ENCODE measurements around the gene MYO15B.
A peak's percentile ranks its signal among the peaks of the same experiment; 100 is the strongest.

The MYO15B gene

GRCh38 chr17:75622771-75623273, 35.2 kb downstream of the MYO15B start:
- no peak for DNase-seq (ENCODE audit: low read depth in 1 of 2, low spot score in 1 of 2)

DNA sequence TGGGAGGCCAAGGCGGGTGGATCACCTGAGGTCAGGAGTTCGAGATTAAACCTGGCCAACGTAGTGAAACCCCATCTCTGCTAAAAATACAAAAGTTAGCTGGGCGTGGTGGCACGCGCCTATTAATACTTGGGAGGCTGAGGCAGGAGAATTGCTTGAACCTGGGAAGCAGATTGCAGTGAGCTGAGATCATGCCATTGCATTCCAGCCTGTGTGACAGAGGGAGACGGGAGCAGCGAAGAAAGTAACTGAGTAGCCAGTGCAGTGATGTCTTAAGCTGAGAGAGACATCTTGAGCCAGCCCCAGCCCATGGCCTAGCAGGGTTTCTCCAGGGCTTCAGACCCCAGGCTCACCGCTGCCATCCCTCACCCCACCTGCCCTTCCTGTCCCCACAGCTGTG, 35.8 kb downstream of the MYO15B start:
- DNase-seq (ENCODE audit: low read depth in 1 of 2, low spot score in 1 of 2) = no peak

GRCh38 chr17:75624021-75624420, 36.4 kb downstream of the MYO15B start:
- no peak for DNase-seq (ENCODE audit: low read depth in 1 of 2, low spot score in 1 of 2)

- DNase-seq (ENCODE audit: low read depth in 1 of 2, low spot score in 1 of 2) = no peak
These were observed 37.2 kb downstream of the MYO15B start for GRCh38 chr17:75624714-75625345.

- no peak for DNase-seq (ENCODE audit: low read depth in 1 of 2, low spot score in 1 of 2)
These were observed 38.4 kb downstream of the MYO15B start for GRCh38 chr17:75625813-75626486.

GRCh38 chr17:75626496-75627038, 39.0 kb downstream of the MYO15B start:
- DNase-seq (ENCODE audit: low read depth in 1 of 2, low spot score in 1 of 2) = no peak

DNA sequence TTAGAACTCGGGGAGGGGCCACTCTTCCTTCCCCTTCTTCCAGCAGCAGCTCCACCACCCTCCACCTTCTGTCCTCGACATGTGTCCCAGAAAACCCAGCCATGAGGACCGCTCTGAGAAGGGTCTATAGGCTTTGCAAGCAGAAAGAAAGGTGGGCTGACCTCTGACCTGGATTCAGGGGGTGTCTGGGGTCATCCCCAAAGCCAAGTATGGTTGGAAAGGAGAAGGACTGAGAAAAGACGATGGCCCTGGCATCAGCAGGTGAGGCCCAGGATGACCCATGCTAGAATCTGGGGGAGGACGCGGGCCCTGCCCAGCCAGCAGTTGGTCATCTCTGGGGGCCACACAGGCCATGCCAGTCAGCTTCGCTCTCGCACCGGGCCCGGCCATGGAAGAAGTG, 39.5 kb downstream of the MYO15B start:
- DNase-seq (ENCODE audit: low read depth in 1 of 2, low spot score in 1 of 2) = no peak

- DNase-seq (ENCODE audit: low read depth in 1 of 2, low spot score in 1 of 2) = no peak
These were observed 40.8 kb downstream of the MYO15B start for GRCh38 chr17:75628425-75628824.

DNA sequence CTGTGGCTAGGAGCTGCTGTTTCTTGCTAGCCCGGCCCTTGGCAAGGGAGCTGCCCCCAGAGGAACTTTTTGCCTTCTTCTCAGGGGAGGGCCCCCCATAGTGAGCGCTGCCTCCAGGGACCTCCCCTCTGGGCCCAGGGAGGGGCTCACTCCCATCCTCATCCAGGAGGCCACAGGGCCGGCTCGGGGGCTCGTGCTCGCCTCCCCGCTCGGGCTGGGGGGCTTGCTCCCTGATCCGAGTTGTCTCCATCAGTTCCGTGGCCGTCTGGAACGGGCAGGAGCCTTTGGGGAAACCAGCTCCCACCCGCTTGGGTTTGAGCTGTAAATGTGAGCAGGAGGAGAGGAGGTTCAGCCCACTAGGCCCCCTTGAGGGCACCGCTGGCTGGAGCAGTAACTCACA, 41.6 kb downstream of the MYO15B start:
- DNase-seq (ENCODE audit: low read depth in 1 of 2, low spot score in 1 of 2) = no peak

DNA sequence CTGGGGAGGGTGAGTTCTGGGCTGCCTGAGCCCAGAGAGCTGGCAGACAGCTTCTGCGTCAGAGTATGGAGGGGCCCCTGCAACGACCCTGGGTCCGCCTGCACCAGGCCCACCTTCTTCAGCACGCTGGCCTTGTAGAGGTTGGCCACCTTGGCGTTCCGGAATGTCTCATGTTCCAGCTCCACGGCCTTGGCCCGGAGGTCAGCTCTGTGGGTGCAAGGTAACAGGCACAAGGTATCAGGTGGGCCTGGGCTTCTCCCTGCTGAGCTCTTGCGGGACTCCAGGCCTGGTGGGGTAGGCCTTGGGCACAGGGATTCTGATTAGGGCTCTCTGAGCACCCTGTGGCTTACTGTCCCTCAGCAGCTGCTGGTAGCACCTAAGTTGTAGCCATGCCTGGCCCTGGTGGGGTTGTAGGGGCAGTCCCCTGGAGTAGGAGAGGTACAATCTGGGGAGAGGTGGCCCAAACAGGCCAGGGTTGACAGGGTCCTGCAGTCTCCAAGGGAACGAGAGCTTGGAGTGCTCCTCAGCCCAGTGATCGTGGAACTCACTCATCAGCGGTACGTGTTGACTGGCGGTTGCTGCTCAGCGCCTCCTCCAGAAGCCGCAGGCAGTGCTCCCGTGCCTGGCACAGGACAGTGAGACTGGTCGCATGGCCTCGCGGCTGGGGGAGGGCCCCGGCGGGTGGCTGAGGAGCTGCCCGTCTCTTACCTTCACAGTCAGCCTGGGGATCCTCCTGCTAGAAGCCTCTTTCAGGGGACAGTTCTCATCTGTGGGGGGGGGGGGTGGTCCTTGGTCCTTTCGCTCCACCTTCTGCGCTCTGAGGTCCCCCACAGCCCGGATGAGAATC, 42.7 kb downstream of the MYO15B start:
- DNase-seq (ENCODE audit: low read depth in 1 of 2, low spot score in 1 of 2) = no peak

DNA sequence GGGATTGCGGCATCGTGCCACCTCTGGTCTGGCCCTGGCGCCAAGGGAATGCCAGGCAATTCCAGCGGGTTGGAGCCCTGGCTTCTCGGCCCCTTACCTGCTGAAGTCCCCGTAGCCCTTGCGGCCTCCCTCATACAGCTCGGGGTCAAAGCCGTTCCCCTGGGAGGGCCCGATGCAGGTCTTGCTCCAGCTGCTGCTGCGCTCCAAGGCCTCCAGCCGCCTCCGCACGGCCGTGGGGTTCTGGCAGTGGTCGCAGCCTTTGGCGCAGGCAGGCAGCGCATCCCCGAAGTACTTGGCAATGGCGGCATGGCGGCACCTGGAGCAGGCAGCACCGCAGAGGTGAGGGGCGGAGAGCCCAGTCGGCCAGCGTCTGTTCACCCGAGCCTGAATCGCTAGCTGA, 43.8 kb downstream of the MYO15B start:
- DNase-seq (ENCODE audit: low read depth in 1 of 2, low spot score in 1 of 2) = no peak

DNA sequence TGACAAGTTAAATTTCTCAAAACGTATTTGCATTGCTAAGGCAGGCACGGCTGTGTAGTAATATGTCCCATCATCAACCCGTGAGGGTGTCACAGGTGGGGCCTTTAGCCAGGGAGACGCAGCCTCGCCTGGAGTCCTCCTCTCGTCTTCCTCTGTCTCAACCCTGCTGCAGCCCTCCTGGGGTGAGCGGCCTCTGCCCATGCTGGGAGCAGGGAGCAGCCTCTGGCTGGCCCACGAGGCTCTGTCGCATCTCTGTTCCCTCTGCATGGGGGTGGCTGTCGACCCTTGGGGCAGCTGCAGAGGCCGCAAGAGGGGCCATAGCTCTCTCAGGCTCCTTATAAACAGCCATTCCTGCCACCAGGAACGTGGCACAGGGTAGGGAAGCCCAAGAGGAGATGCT, 44.8 kb downstream of the MYO15B start:
- DNase-seq (ENCODE audit: low read depth in 1 of 2, low spot score in 1 of 2) = no peak

GRCh38 chr17:75632863-75633485, 45.4 kb downstream of the MYO15B start, which contains the start of gene SMIM5:
SMIM5 (plus strand) TSS chr17:75633434; CDS start chr17:75640202, 6,768 bp downstream.
- peak; percentile 69 to 81 for DNase-seq (ENCODE audit: low read depth in 1 of 2, low spot score in 1 of 2)

DNA sequence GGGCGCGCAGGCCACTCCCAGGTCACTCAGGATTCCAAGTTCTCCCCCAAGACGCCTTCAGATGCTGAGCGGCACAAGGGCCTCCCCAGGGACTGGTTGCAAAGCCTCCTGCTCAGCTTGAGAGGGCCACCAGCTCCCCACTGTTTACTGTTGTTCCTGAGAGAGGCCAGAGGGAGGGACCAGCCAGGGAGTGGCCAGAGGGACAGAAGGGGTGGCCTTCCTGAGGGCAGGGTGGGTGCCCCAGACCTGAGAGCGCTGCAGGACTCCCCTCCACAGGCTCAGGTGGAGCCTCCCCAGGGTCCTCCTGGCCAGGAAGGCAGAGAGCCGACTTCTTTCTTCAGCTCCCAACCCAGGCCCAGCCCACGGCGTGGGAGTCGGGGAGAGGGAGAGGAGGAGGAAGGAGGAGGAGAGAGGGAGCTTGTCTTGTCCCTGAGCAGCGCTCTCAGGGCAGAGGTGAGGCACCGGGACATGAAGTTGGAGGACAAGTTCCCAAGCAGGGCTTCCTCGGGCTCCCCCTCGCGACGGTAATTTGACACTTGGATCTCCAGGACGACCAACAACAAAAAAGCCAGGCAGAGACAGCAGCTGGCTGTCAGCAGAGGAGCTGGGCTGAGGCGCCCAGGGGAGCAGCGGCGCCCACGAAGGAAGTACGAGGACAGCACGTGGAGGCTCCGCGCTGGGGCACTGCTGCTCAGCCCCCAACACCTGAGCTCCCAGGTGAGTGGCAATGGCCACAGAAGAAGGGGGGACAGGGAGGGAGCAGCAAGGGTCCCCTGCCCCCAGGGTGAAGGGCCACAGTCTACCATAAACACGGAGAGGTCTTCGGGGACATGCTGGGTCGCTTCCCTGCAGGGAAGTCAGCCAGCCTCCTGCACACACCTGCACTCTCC, 46.1 kb downstream of the MYO15B start:
- peak; percentile 17 to 28 for DNase-seq (ENCODE audit: low read depth in 1 of 2, low spot score in 1 of 2)

DNA sequence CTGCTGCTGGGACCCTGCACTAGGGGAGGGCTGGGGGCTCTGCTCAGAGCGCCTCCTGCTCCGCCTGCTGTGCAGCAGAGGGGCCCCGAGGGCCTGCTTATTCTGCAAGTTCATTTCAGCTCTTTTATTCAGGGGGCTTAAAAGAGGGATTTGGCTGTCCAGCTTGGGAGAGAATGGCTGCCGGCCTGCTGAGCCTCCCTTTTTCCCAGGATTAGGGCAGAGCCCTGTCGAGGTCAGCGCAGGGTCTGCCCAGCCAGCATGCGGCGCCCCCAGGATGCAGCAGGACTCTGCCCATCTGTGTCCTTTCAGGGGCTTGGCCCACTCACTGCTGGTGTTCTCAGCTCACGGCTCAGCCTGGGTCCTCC, 46.8 kb downstream of the MYO15B start:
- no peak for DNase-seq (ENCODE audit: low read depth in 1 of 2, low spot score in 1 of 2)

DNA sequence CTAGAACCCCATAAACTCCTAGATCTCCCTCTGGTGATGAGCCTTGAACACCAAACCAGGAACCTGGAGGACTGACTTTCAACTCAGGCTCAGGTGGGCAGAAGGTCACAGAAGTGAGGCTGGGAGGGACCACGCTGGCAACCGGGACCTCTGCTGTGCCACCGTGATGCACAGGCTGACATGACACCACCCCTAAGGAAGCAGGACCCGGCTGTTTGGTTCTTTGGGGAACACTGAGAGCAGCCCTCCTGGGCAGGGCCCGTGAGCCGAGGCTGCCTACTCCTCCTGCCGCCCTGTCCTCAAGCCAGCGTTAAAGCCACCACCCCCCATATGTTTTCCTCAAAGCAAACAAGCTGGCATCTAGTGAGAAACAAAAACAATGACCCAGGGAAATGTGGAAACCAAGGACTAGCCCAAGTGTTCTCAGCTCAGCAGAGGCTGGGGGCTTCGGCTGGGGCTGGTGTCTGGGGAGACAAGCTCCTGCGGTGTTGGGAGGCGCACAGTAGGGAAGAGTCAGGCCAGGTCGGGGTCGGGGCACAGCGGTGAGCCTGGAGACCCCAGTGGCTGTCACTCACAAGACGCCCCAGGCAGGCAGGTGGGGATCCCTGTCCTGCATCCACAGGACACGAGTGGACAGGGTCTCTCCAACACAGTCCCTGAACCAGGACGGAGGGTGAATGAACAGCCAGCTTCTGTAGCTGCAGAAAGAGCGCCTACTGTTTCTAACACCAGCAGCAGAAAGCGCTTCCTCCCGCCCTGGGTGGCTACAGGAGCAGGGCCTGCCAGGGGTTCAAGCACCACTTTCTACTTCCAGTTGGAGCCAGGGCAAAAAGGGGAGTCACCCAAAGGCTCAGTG, 47.4 kb downstream of the MYO15B start:
- DNase-seq (ENCODE audit: low read depth in 1 of 2, low spot score in 1 of 2) = no peak

DNA sequence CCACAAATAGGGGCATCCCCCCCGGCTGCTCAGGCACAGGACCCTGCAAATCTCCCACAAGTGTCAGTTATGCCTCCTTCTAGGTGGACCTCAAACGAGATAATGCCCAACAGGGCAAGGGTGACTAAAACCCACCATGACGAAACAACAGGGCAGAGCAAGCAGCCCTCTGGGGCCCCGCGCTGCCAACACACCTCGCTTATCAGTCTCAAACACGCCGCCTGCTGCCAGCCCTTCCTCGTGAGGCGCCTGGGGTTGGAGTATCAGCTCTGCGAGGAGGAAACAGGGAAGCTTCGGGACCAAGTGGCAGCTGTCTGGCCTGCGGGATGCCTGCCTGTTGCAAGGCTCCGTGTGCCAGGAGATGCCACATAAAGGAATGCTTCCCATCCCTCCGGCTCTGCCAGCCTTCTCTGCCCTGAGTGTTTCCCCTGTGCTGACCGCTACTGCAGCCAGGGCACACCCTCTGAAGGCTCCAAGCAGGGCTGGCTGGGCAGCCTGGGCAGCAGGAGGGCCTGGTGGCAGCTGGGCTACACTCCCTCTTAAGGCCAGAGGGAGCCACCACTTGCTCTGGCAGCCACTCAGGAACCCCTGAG, 48.1 kb downstream of the MYO15B start:
- DNase-seq (ENCODE audit: low read depth in 1 of 2, low spot score in 1 of 2) = no peak

- DNase-seq (ENCODE audit: low read depth in 1 of 2, low spot score in 1 of 2) = no peak
These were observed 49.0 kb downstream of the MYO15B start for GRCh38 chr17:75636381-75637142.
